Measurements from ENCODE around the gene ANKRD11.

The ANKRD11 gene

DNA sequence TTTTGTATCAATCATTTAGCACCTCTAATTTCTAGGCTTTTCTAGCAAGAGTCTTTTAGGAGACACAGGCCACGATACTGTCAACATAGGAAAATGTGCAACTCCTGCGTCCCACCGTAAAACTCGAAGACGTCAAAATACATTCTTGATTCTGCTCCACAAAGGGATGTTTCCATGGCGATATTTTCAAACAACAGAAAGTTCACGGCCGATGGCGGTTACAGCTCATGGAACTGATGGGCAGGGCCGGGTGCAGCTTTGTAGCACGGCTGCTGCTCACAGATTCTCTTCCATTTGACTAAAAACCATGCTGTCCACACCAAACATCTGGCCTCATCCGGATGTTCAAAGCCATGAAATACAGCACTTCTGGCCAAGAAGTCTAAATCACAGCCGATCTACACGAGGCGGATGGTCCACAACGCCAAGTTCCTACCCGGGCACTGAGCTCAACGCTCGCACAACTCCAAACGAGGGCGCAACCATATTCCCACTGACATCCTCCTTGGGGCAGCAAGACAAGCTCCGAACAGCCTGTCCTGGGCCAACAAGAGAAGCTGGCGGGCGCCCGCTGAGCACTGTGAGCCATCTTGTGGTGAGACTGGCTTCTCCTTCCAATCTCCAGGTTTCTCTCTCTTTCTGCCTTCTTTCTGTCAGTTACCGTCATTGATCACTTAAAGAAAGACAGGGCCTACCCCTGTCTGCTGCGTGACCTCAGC lies 193.0 kb downstream of the ANKRD11 start:
- DNase-seq (ENCODE audit: low read depth), result no peak

DNA sequence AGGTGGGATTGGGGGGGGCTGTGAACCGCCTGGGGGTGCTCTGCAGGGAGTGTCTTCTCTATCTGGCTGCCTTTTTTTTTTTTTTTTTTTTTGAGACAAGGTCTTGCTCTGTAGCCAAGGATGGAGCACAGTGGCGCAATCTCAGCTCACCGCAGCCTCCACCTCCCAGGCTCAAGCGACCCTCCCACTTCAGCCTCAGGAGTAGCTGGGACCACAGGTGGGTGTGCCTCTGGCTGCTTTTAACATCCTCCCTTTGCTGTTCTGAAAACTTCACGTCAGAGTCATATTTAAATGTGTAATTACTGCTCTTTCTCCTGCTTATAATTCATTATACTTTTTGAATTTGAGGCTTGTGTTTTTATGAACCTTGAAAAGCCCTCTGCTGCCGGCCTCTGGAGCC lies 194.4 kb downstream of the ANKRD11 start:
- DNase-seq (ENCODE audit: low read depth), result no peak

DNA sequence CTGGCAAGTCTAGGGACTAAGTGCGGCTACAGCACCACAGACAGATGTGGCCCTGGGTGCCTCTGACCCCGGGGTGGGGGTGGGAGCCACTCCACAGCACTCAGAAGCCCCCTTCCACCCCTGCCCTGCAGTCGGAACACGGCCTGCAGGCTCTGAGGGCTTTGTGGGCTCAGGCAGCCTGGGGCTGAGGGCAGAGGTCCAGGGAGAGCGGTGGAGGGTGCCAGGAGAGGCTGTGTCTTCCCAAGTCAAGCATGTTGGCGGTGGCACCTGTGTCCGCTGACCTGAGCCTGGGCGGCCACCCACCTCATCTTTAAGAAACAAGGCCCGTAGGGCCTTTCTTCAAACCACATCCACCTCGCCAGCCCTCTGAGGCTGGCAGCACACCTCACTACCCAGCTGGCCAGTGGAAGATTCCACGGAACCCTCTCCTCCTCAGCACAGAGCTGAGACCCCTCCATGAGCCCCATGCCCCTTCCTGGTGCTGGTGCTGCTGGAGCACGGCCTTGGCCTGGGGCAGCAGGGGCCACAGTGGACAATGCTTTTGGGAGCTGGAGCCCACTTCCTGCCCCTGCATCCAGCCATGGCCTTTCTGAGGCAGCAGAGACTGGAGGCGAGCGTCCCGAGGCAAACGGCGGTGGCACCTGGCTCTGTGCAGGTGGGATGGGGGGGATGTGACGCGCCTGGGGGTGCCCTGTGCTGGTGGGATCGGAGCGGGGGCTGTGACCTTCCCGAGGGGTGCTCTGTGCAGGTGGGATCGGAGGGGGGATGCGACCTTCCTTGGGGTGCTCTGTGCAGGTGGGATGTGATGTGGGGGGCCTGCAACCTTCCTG lies 195.1 kb downstream of the ANKRD11 start:
- DNase-seq (ENCODE audit: low read depth), result no peak

DNA sequence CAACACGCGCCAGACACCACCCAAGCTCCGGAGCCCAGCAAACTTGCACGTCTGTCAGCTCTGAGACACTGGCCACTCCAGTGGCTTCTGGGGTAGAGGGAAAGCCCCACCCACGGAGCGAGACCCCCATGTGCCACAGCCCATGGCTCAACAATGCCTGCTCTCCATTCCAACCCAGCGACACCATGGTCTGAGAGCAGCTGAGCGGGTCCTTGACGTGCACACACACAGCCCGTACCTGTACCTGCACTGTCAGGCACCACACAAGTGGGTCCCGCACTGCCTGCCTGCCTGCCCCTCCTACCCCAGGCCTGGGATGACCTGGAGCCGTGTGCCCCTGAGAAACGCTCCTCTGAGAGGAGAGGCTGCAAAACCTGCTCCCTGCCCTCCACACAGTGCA lies 195.9 kb downstream of the ANKRD11 start:
- no peak for DNase-seq (ENCODE audit: low read depth)

DNA sequence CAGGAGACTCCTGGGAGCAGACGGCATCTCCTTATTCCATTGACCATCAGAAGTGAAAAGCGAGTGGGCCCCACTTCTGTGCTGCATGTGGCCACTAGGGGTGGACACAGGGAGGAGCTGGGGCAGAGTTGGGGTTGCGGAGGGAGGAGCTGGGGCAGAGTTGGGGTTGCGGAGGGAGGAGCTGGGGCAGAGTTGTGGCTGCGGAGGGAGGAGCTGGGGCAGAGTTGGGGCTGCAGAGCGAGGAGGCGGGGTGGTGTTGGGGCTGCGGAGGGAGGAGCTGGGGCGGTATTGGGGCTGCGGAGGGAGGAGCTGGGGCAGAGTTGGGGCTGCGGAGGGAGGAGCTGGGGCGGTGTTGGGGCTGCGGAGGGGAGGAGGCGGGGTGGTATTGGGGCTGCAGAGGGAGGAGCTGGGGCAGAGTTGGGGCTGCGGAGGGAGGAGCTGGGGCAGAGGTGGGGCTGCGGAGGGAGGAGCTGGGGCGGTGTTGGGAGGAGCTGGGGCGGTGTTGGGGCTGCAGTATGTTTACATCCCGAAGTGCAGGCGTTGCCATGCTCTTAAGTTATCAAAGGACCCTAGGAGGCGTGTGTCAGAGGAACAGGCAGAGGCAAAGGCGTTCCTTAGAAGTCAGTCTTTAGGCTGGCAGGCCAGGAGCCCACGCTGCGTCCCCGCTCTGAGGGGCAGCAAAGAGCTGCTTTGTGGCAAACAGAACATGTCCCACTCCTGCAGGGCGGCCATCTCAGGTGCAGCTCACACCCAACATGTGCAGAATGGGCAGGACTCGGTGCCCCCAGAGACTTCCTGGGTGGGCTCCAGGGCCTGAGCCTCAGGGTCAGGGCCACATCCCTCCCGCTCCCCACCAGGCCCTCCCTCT lies 196.9 kb downstream of the ANKRD11 start:
- no peak for DNase-seq (ENCODE audit: low read depth)

DNA sequence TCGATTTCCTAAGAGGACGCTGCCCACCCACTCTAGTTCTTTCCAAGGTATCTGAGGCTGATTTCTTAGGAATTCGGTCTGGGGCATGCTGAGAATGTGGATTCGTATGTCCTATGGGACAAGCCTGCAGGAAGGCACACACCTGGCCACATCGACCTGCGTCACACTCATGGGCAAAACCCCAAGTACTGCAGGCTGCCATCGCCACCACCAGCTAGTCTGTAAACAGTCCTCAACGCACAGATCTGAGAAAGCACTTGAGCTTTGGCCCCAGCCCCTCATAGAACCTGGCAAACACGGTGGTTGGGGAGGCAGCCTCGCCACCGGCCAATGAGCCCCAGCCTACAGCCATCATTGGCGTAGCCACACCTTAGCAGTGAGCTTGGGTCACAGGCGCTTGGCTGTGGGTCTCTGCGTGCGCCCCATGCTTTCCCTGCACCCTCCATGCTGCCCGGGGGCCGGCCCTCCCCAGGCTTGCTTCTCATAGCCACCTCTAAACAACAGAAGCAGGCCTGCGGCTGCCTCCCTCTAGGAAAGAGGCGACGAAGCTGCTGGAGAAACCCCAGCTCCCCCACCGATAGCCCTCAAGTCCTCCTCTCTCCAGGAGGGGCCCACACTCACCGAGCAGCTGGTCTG lies 197.8 kb downstream of the ANKRD11 start:
- DNase-seq (ENCODE audit: low read depth), result no peak

DNA sequence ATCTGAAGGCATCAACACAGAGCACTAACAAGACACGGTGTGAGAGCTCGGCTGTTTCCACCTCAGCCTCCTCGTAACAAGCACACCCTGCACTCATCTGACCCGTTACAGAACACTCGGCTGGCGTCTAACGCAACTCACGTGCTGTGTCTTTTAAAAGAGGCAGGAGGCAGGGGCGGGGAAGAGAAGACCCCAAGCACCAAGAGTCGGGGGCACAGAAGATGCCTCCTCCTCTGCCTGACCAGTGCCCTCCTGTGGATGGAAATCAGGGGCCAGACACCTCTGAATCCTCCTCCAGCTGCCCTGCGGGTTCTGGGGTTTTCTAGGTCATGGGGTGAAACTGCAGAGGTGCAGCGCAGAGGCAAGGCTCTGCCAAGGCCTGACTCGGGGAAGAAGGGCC lies 198.6 kb downstream of the ANKRD11 start:
- DNase-seq (ENCODE audit: low read depth), result no peak

DNA sequence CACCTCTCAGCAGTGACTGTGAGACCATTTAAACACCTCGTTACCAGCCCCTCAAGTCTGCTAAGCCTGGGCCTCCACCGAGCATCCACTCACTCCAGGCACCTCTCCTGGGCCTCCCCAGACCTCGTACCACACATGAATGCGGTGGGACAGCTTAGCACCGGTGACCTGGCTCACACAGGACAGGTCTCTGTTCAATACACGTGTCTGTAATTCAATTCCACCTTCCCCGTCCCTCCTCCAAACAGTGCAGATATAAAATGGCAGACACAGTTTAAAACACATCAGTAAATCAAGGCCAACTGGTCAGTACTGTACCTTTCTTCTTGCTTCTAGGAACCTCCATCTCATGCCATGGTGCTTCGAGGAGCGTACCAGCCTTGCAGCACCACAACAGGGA lies 199.0 kb downstream of the ANKRD11 start:
- DNase-seq (ENCODE audit: low read depth), result no peak

DNA sequence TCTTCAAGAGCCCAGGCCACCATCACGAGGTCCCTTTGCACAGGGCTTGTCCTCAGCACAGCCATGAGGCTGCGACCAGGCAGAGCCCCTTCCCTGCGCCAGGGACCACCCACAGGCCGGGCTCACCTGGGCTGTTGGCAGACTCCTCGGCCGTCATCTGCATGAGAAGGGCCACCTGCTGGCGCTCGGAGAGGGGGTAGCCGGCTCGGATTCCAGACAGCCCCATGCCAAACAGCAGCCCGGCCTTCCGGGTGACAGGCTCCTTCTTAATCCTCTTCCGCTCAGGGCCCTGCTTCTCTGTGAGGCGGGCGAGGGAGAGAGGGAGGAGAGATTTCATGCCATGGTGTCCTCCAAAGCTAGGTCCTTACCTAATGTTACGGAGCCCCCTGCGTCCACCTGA lies 199.5 kb downstream of the ANKRD11 start:
- no peak for DNase-seq (ENCODE audit: low read depth)

DNA sequence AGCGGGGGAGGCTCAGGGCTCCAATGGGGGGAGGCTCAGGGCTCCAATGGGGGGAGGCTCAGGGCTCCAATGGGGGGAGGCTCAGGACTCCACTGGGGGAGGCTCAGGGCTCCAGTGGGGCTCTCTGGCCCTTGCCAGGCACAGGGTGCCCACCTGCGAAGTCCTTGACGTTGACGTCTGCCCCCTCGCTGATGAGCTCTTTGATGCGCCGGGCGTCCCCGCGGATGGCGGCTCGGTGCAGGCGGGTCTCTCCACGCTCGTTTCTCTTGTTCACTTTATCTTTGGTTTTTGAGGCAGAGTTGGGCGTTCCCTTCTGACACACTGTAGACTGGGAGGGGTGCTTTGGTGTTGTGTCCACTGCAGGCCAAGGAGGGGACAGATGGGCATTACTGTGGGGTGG lies 199.9 kb downstream of the ANKRD11 start:
- DNase-seq (ENCODE audit: low read depth), result no peak

DNA sequence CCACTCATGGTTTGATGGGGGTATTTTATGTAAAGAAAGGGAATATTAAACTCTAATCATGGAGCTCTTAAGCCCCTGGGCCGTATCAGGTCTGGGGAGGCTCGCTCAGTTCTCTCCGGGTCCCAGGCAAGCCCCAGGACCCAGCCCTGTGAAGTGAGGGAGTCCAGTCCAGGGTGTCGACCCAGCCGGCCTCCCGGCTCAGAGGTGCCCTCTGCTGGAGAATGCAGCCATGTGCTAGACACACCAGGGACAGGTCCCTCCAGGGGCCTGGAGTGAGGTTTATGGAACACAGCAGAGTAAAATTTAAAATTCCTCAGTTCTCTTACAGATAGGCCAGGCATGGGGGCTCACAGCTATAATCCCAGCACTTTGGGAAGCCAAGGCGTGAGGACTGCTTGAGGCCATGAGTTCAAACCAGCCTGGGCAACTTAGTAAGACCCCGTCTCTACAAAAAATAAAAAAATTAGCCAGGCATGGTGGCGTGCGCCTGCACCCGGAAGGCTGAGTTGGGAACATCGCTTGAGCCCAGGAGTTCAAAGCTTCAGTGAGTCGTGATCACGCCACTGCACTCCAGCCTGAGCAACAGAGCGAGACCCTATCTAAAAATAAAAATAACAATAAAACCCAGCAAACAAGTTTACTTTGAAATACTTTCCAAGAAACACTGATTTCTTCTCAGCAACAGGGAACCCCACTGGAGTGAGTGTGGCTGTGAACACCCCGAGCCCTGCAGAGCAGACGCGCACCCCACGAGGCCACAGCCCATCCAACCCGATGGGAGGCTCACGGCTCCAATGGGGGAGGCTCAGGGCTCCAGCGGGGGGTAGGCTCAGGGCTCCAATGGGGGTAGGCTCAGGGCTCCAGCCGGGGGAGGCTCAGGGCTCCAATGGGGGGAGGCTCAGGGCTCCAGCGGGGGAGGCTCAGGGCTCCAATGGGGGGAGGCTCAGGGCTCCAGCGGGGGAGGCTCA lies 200.6 kb downstream of the ANKRD11 start:
- DNase-seq (ENCODE audit: low read depth), result peak; percentile 63

DNA sequence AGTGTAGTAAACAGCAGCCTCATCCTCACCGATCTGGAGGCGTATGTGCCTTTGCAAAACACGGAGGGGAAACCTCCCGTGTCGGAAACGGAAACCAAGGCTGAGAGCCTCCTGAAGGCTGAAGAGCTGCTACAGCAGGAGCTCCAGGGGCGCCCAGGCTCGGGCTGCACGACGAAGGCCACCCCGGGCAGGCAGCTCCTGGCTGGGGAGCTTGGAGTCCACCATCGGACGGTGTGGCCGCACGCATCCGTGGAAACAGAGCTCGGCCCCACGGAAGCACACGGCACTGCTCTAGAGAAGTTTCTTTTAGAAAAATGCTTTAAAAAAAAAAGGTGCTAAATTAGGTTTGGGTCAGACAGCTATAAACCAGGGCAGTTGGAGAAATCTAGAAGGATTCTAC lies 201.4 kb downstream of the ANKRD11 start:
- no peak for DNase-seq (ENCODE audit: low read depth)

DNA sequence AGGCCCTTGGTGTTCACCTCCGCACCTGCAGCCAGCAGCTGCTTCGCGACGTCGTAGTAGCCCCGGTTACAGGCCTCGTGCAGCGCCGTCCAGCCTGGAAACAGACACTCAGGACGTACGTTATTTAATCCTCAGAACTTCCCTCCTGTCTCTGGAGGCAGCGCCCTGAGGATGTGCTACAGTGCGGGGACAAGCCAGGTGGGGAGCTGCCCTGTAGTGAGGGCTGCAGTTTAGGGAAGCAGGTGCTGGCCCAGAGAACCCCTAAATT lies 201.8 kb downstream of the ANKRD11 start:
- no peak for DNase-seq (ENCODE audit: low read depth)

DNA sequence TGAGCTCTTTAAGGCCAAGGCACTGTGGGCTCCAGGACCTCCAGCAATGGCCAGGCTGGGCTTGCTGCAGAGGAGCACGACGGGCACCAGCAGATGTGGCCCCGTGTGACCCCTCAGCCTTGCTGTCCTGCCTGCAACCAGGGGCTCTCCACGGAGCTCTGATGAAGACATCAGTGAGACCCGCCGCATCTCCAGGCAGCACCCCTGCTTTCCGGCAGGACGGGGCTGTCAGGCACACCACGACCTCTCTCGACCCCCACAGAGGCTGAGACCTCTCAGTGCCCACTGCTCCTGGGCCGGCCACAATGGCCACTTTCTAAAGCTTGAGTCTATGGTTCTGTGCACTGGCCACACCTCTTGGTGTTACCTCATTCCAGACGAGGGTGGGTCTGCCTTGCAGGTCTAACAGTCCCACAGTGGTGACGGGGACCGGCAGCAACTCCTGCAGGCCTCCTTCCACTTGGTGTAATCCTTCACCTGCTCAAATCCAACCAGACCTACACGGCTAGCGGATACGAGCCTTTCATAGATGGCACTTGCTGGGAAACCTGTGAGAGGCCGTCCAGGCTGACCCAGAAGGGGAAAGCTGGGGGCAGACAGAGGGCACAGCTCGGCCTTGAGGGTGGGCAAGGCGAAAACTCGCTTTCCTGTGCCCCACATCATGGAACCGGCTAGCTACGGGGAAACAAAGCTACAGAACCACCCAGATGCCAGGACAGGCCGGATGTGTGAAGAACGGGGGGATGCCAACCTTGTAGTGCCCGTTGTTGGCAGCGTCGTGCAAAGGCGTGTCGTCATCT lies 202.4 kb downstream of the ANKRD11 start:
- DNase-seq (ENCODE audit: low read depth), result no peak

DNA sequence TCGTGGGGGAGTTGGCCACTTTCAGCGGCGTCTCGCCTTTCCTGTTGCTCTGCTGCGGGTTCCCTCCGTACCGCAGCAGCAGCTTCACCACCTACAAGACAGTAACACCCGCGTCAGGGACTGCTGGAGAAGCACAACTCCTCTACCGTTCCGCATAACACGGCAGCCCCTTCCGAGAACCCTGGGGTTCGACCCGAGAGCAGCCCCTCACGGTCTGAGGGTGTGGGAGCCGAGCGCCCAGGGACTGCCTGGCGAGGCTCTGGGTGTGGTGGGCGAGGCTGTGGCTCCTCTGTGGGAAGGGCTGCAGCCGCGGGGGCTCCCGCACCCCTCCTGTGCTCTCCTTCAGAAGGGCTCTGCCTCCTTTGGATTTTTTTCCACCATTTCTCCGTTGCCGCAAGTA lies 204.3 kb downstream of the ANKRD11 start:
- no peak for DNase-seq (ENCODE audit: low read depth)

DNA sequence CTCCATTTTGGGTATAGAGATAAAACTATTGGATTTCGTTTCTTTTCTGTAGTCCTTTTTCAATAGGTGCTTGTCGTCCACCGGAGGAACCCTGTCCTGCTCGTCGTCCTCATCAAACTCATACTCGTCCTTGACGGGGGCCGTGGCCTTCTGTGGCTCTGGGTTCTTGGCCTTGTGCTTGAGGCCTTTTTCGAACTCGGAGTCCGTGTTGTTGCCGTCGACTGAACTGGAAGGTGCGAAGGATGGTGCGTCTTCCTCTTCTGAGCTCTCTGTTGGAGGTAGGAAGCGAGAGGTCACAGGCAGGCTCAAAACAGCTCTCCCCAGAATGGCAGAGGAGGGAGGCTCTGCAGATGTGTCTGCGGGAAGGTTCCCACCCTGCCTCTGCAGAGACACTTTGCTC lies 205.0 kb downstream of the ANKRD11 start:
- DNase-seq (ENCODE audit: low read depth), result no peak

DNA sequence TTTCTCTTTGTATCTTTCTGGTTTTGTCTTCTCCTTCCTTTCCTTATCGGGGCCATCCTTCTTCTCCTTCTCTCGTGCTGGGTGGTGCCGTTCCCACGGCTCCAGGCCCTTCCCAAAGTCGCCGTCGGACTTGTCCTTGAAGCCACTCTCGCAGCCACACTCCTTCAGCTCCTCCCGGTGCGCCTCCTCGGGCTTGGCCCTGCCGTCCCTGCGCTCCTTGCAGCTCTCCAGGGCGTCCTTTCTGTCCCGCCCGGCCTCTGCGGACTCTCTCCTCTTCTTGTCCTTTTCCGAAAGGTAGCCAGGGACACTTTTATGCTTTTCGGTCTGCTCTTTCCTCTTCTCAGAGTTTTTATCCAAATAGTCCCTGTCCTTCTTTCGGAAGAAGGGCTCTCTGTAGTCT lies 206.9 kb downstream of the ANKRD11 start:
- DNase-seq (ENCODE audit: low read depth), result no peak

DNA sequence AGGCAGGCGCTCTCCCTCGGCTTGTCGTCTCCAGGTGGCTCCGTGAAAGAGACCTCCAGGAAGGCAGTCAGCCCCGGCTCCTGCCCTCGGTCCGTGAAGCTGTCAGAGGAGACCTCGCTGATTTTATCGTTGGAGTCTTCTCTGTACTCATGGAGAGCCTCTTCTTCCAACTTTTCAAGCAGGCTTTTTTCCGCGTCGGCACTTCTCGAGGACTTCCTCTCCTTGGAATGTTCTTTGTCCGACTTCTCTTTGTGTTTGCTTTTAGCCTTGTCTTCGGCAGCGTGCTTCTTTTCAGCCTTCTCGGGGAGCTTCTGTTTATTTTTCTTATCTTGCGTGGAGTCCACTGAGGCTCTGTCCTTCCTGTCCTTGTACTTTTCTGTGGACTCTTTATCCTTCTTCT lies 207.8 kb downstream of the ANKRD11 start:
- no peak for DNase-seq (ENCODE audit: low read depth)

DNA sequence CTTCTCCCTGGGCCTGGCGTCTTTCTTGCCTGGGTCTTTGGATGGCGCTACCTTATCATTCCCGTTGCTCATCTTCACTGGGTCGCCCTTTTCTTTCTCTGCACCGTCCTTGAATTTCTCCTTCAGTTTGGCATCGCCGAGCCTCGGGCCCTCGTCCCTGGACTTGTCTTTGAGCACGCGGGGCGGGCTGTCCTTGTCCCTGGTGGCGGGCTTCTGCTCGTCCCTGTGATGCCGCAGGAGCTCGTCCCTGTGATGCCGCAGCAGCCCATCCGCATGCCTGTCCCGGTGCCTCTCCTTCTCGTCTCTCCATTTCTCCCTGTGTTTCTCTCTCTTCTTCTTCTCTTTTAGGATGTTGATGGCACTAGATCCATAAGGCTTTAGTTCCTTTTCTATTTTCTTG lies 208.5 kb downstream of the ANKRD11 start:
- no peak for DNase-seq (ENCODE audit: low read depth)

DNA sequence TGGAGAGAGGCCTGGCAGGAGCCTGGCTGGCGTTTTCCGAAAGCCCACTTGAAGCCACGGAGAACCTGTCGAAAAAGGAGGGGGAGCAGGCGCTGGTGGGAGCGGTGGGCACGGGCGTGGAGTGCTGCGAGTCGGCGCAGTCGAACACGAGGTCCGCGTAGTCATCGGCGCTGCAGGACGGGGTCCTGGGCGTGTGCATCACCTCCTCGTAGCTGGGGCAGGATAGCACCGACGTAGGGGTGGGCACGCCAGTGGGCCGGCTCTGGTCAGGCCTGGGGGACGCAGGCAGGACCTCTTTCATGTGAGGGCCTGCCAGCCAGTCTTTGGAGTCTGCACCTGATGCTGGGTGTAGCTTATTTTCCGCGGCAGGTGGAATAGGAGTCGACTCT lies 209.2 kb downstream of the ANKRD11 start:
- no peak for DNase-seq (ENCODE audit: low read depth)
